Adrenal gland (tissue), 12 donors: Measurements from ENCODE around the gene UGT1A10. TPM values are rescaled to one million over a fixed set of nuclear protein-coding genes. Genes with fewer than 3 reads are reported as not detected.

Source experiments
- DNase-seq, 7 donors: peaks; one replicate each; pipeline ENCODE4 v3.0.0-alpha.2; 2019 to 2020
- H3K27ac ChIP-seq, 5 donors: fragments of 200-600 bp; sonication (generic) in 4 of 5; 1 replicate in 3 of 5; 2 replicates in 2 of 5; pipeline versions ENCODE4 v1.5.1 to v1.8.0; 2016 to 2020; ENCODE audit warnings: mild to moderate bottlenecking in 1 of 5
- H3K27me3 ChIP-seq: fragments of 200-600 bp; 2 replicates; pipeline ENCODE4 v1.8.0; 2021
- H3K36me3 ChIP-seq, 2 donors: fragments of 200-600 bp; replicated peaks in 1 of 2; 1 replicate in 1 of 2; 2 replicates in 1 of 2; pipeline versions ENCODE4 v1.5.1 to v1.8.0; 2018 to 2022
- H3K4me1 ChIP-seq, 2 donors: fragments of 200-600 bp; replicated peaks in 1 of 2; 1 replicate in 1 of 2; 2 replicates in 1 of 2; pipeline versions ENCODE4 v1.5.1 to v1.8.0; 2018 to 2021
- H3K4me3 ChIP-seq, 4 donors: fragments of 200-600 bp; sonication (generic) in 3 of 4; one replicate each; pipeline ENCODE4 v1.5.1; 2016 to 2018
- H3K9me3 ChIP-seq, 3 donors: fragments of 200-600 bp; sonication (generic) in 1 of 3; replicated peaks in 1 of 3; 1 replicate in 2 of 3; 2 replicates in 1 of 3; pipeline versions ENCODE4 v1.5.1 to v1.8.0; 2016 to 2021
- POLR2A ChIP-seq, 2 donors: fragments of 450-650 bp; IDR thresholded peaks; one replicate each; pipeline ENCODE4 v1.6.1; 2017; ENCODE audit warnings: antibody characterized with exemption in 2 of 2, mild to moderate bottlenecking in 2 of 2, moderate library complexity in 1 of 2
- WGBS, 4 donors: extraction: QIAGEN DNeasy Blood & Tissue Kit in 2 of 4; methylation state at CpG; one replicate each; pipeline versions ENCODE4 v1.1.5 to v1.1.7; 2013 to 2017; 5-methylcytosine and 5-hydroxymethylcytosine counted together
- intact Hi-C, 2 donors: fragments of 100-400 bp; cut with DNase I; formaldehyde crosslinking; loops; one replicate each; pipeline versions ENCODE4 v1.14.1 to v1.15.0; 2022 to 2023
- polyA plus RNA-seq, 3 donors: library from polyadenylated mRNA; stranded (reverse); fragments of 200-250 nt in 2 of 3; fragments of 350-450 nt in 1 of 3; fragmentation: Illumina TruSeq in 1 of 3; extraction: RNeasy Lipid Tissue Mini Kit (QIAGEN cat#74804) in 1 of 3; gene quantifications; one replicate each; pipeline ENCODE4 v1.2.3, GENCODE V29; 2013 to 2014
- total RNA-seq, 9 donors: library from RNA; depleted of rRNA in 4 of 9; stranded (reverse); fragments of >200 nt in 4 of 9; fragments of 120-200 nt in 1 of 9; fragmentation: NEBNext Ultra II Directional in 1 of 9; extraction: Animal tissue kit (Norgen Biotek cat#: 25700) in 1 of 9; gene quantifications; one replicate each; pipeline versions ENCODE4 v1.1.0 to v1.2.4, GENCODE V29; 2013 to 2023
- TF ChIP-seq, protein P1 (sequence below), 6 experiments: fragments of 450-650 bp in 4 of 6; fragments of 200-600 bp in 2 of 6; sonication (generic) in 1 of 6; IDR thresholded peaks; 1 replicate in 5 of 6; 2 replicates in 1 of 6; pipeline versions ENCODE4 v1.5.1 to v1.8.0; 2016 to 2021; ENCODE audit warnings: antibody characterized with exemption in 6 of 6, mild to moderate bottlenecking in 2 of 6, moderate library complexity in 1 of 6
- donor health status: healthy with polysubstance abuse.
- donor health status: Bipolar disorder and iron deficiency.
- donor health status: DM: yes; HTN: yes; CAD: no.
- donor health status: DM: no; HTN: no; CAD: no.
- donor health status: DM: no; HTN: no; CAD: no.
- donor health status: DM: yes; HTN: yes; CAD: no.

The UGT1A10 gene
- total and polyA plus RNA-seq, 12 donors = not detected

DNA sequence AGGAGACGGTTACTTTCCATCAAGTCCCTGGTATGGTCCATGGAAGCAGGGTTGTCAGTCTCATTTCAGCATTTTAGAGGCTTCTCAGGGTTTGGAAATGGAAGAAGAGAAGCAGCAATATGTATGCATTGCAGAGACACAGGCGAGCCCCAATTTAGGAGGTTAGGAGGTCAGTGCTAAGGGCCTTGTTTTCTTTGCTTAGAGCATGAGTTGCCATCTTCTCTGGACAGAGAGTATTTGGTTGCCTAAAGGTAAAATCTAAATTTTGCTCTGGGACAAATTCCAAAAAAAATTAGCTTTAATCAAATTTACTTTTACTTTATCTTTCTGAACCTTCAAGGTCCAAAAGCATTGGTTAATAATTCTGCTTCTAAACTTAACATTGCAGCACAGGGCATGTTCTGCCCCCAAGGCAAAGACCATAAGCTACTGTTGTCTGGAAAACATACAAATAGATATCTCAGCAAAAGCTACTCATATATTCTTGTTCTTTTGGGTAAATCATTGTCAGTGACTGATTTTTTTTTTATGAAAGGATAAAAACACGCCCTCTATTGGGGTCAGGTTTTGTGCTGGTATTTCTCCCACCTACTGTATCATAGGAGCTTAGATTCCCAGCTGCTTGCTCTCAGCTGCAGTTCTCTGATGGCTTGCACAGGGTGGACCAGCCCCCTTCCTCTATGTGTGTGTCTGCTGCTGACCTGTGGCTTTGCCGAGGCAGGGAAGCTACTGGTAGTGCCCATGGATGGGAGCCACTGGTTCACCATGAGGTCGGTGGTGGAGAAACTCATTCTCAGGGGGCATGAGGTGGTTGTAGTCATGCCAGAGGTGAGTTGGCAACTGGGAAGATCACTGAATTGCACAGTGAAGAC lies 35.3 kb downstream of the UGT1A10 start, which contains the start of gene UGT1A9:
Gene UGT1A9 (plus strand): TSS at position 609 of the 872 bp plus-strand sequence. CDS start 37 bp downstream, at position 646.
- no peak within 1 kb of the TSS for H3K4me3 ChIP-seq
- no peaks in the 10 kb centered on the region for H3K36me3 ChIP-seq
- H3K27ac ChIP-seq = no peak within 1 kb of the TSS
- intact Hi-C loops = no loop called here
- 79 to 84% (median 81%) methylated on average over 5 of the region's 5 CpGs for WGBS, 4 donors
- no peaks in the 10 kb centered on the region for H3K4me1 ChIP-seq
- H3K27me3 ChIP-seq = peaks cover 5% of the 10 kb centered on the region
- TF ChIP-seq, protein P1, sequence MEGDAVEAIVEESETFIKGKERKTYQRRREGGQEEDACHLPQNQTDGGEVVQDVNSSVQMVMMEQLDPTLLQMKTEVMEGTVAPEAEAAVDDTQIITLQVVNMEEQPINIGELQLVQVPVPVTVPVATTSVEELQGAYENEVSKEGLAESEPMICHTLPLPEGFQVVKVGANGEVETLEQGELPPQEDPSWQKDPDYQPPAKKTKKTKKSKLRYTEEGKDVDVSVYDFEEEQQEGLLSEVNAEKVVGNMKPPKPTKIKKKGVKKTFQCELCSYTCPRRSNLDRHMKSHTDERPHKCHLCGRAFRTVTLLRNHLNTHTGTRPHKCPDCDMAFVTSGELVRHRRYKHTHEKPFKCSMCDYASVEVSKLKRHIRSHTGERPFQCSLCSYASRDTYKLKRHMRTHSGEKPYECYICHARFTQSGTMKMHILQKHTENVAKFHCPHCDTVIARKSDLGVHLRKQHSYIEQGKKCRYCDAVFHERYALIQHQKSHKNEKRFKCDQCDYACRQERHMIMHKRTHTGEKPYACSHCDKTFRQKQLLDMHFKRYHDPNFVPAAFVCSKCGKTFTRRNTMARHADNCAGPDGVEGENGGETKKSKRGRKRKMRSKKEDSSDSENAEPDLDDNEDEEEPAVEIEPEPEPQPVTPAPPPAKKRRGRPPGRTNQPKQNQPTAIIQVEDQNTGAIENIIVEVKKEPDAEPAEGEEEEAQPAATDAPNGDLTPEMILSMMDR (IDR thresholded peaks at IDR 0.05) = no peak
- no peak for TF ChIP-seq POLR2A (IDR thresholded peaks at IDR 0.05)
- no peaks in the 10 kb centered on the region for H3K9me3 ChIP-seq
- no peak for DNase-seq

DNA sequence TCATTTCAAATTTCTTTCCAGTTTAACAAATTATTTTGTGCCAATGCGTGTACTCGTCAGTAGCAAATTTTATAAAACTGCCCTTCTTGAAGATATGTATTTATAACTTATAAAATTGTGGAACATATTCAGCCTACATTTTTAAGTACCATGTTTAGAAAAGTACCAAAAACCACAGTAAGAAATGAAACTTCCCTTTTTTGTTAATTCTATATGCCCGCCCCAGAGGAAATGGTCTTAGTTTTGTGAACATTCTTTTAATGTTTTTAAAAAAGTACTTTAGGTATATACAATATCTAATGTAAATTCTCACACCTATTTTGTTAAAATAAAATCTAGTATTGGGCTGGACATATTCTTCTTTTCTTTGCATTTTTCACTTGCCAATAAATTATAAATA lies 36.6 kb downstream of the UGT1A10 start:
- intact Hi-C loops = no loop called here
- Histone ChIP-seq H3K9me3 (no peaks in the 10 kb centered on the region), H3K27ac (no peak overlapping the region), H3K27me3 (peaks cover 12% of the 10 kb centered on the region), H3K4me3 (no peak overlapping the region), H3K4me1 (no peaks in the 10 kb centered on the region), H3K36me3 (no peaks in the 10 kb centered on the region)
- 68 to 86% (median 72%) methylated on average over 3 of the region's 3 CpGs for WGBS, 4 donors
- no peak for DNase-seq
- TF ChIP-seq, protein P1 (IDR thresholded peaks at IDR 0.05) = no peak
- TF ChIP-seq POLR2A (IDR thresholded peaks at IDR 0.05) = no peak

DNA sequence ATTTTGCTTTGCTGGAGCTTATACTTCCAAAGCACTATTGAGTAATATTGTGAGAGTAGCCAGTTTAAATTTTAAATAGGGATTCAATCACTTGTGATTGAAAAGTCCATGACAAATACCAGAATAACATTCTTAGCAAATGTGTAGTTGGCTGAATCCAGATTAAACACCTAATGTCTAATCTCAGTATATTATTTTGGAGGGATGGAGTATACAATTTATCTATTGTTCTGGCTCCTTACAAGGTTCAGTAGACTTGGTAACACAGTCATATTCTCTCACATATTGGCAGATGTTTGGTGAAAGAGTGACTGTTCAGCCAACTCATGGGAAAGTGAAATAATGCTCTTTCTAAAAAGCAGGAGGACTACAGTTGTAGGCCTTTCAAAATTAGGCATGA lies 37.6 kb downstream of the UGT1A10 start:
- Histone ChIP-seq H3K9me3 (no peaks in the 10 kb centered on the region), H3K27me3 (peaks cover 12% of the 10 kb centered on the region), H3K4me3 (no peak overlapping the region), H3K27ac (no peak overlapping the region), H3K36me3 (no peaks in the 10 kb centered on the region), H3K4me1 (no peaks in the 10 kb centered on the region)
- TF ChIP-seq, protein P1 (IDR thresholded peaks at IDR 0.05) = no peak
- no peak for TF ChIP-seq POLR2A (IDR thresholded peaks at IDR 0.05)
- intact Hi-C loops = no loop called here
- no peak for DNase-seq

DNA sequence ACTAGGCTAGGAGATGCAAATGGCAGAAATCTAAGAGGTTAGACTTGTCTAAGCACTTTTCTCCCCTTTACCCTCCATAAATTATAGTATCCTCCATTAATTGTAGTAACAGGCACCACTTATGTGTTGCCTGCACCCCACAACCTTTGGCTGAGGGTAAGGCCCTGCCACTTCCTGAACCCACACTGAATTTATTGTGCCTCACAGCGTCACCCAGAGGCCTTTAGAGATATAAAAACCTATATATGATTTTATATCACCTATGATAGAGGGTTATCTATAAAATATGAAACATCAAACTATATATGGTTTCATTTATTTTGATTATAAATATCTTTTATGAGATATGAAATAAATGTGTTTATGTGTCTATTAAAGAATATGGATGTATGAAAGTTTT lies 38.1 kb downstream of the UGT1A10 start:
- H3K9me3 ChIP-seq = no peaks in the 10 kb centered on the region
- H3K36me3 ChIP-seq = no peaks in the 10 kb centered on the region
- TF ChIP-seq, protein P1 (IDR thresholded peaks at IDR 0.05) = no peak
- no peak for TF ChIP-seq POLR2A (IDR thresholded peaks at IDR 0.05)
- H3K27ac ChIP-seq = no peak overlapping the region
- WGBS, 4 donors = 48 to 61% (median 54%) methylated on average over 1 of the region's 1 CpG
- intact Hi-C loops = no loop called here
- no peaks in the 10 kb centered on the region for H3K4me1 ChIP-seq
- no peak for DNase-seq
- peaks cover 12% of the 10 kb centered on the region for H3K27me3 ChIP-seq
- no peak overlapping the region for H3K4me3 ChIP-seq
